GM12878 (cell line): ENCODE results near the gene YTHDF1.

ENCODE experiments used
- CEBPB ChIP-seq, 2 experiments: fragments of 150-350 bp in 1 of 2; IDR thresholded peaks; 2 replicates each; pipeline ENCODE4 v1.6.1; 2012 to 2014; ENCODE audit warnings: low read depth in 2 of 2, low read length in 2 of 2, borderline replicate concordance in 1 of 2, inconsistent platforms in 1 of 2
- GABPA ChIP-seq: IDR thresholded peaks from 2 replicates; pipeline ENCODE4 v1.6.1; 2014; ENCODE audit warnings: antibody characterized with exemption, low read depth, mild to moderate bottlenecking, inconsistent platforms
- MXI1 ChIP-seq: fragments of 150-350 bp; IDR thresholded peaks from 2 replicates; pipeline ENCODE4 v1.6.1; 2011; ENCODE audit warnings: low read depth, mild to moderate bottlenecking, inconsistent platforms, low read length, improper control_type of control experiment
- SPI1 ChIP-seq: IDR thresholded peaks from 2 replicates; pipeline ENCODE4 v1.6.1; 2011; ENCODE audit warnings: low read depth, mild to moderate bottlenecking, low read length, moderate library complexity, borderline replicate concordance; ENCODE audit not compliant: insufficient read depth
- USF1 ChIP-seq: IDR thresholded peaks from 2 replicates; pipeline ENCODE4 v1.6.1; 2011; ENCODE audit warnings: borderline replicate concordance, low read depth, mild to moderate bottlenecking, moderate library complexity, mixed read lengths, low read length; ENCODE audit not compliant: insufficient read depth; ENCODE audit errors: extremely low read length
- ZBTB33 ChIP-seq: fragments of 450-650 bp; IDR thresholded peaks from 2 replicates; pipeline ENCODE4 v1.6.1; 2017; ENCODE audit warnings: mild to moderate bottlenecking
- TF ChIP-seq, protein P1 (sequence below): IDR thresholded peaks from 2 replicates; pipeline ENCODE4 v1.6.1; 2011; ENCODE audit warnings: low read depth, low read length, improper control_type of control experiment, borderline replicate concordance
- TF ChIP-seq, protein P2 (sequence below), 3 experiments: IDR thresholded peaks in 2 of 3; conservative IDR thresholded peaks in 1 of 3; 2 replicates each; pipeline ENCODE4 v1.5.1; 2011; ENCODE audit warnings: low read depth in 3 of 3, low read length in 3 of 3, mild to moderate bottlenecking in 3 of 3, control low read depth in 2 of 3, moderate library complexity in 2 of 3, inconsistent platforms in 1 of 3, mixed read lengths in 1 of 3; ENCODE audit not compliant: control insufficient read depth in 2 of 3, insufficient read depth in 1 of 3; ENCODE audit errors: extremely low read depth in 1 of 3

DNA sequence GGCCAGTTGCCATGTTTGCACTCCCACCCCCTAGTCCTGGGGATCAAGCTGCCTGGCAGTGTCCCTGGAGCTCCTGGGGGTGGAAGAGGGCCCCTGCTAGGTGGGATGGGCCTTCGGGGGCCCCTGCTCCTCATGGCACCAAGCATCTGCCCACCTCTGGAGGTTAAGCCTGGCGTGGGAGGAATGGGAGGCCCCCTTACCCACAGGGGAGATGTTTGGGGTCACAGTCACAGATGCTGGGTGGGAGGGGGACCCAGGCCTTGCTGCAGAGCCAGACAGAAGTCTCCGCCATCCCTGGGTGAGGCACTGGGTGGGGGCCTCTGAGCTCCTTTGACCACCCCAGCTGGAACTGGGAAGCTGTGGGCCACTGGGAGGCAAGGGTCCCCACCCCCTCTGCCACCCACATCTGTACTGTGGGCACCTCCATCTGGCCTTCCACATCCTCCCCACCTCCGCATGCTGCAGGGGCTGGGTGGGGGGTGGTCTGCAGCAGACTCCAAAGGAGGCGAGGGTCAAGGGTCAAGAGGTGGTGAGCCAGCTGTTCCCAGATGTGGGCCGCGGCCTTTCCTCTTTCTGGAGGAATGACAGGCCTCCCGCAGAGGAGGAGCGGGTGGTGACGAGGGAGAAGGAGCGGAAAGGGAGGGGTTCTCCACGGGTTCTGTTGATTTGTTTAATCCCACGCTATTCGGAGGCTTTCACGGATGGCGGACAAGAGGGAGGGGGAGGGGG is 41.5 kb downstream of the YTHDF1 start:
- TF ChIP-seq, protein P1, sequence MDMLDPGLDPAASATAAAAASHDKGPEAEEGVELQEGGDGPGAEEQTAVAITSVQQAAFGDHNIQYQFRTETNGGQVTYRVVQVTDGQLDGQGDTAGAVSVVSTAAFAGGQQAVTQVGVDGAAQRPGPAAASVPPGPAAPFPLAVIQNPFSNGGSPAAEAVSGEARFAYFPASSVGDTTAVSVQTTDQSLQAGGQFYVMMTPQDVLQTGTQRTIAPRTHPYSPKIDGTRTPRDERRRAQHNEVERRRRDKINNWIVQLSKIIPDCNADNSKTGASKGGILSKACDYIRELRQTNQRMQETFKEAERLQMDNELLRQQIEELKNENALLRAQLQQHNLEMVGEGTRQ = no peak
- TF ChIP-seq, protein P2, sequence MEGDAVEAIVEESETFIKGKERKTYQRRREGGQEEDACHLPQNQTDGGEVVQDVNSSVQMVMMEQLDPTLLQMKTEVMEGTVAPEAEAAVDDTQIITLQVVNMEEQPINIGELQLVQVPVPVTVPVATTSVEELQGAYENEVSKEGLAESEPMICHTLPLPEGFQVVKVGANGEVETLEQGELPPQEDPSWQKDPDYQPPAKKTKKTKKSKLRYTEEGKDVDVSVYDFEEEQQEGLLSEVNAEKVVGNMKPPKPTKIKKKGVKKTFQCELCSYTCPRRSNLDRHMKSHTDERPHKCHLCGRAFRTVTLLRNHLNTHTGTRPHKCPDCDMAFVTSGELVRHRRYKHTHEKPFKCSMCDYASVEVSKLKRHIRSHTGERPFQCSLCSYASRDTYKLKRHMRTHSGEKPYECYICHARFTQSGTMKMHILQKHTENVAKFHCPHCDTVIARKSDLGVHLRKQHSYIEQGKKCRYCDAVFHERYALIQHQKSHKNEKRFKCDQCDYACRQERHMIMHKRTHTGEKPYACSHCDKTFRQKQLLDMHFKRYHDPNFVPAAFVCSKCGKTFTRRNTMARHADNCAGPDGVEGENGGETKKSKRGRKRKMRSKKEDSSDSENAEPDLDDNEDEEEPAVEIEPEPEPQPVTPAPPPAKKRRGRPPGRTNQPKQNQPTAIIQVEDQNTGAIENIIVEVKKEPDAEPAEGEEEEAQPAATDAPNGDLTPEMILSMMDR (IDR thresholded peaks at IDR 0.05 in 2 of 3, conservative IDR thresholded peaks at IDR 0.05 in 1 of 3; ENCODE audit: control insufficient read depth in 2 of 3, extremely low read depth in 1 of 3, insufficient read depth in 1 of 3, low read depth in 3 of 3, low read length in 3 of 3) = no peak
- TF ChIP-seq SPI1 (no peak), CEBPB (IDR thresholded peaks at IDR 0.05; ENCODE audit: borderline replicate concordance in 1 of 2, low read depth in 2 of 2, low read length in 2 of 2) (no peak), GABPA (no peak), MXI1 (no peak), ZBTB33 (no peak), USF1 (no peak)
